Measurements from ENCODE around the gene EFCAB11. TPM values are rescaled to one million over a fixed set of nuclear protein-coding genes. Genes with fewer than 3 reads are reported as not detected.
A peak's percentile ranks its signal among the peaks of the same experiment; 100 is the strongest.

The EFCAB11 gene
- total RNA-seq, 1 experiment from 2014 or later: 18.1 TPM

GRCh38 chr14:89773151-89773550 lies 181.4 kb downstream of the EFCAB11 start:
- Histone ChIP-seq H4K20me1 (ENCODE audit: insufficient read depth) (no peaks in the 10 kb centered on the region), H3K27me3 (ENCODE audit: insufficient read depth, low read length) (peaks cover 9% of the 10 kb centered on the region; the same call in 1 of the 2 replicates), H3K4me2 (ENCODE audit: low read length) (peak overlapping the region; percentile 57), H3K79me2 (ENCODE audit: insufficient read depth, low read length) (no peaks in the 10 kb centered on the region), H3K9ac (ENCODE audit: low read length) (no peak overlapping the region), H2AFZ (ENCODE audit: low read depth, low read length, poor library complexity, severe bottlenecking) (peak overlapping the region; percentile 27), H3K9me2 (ENCODE audit: insufficient read depth) (no peaks in the 10 kb centered on the region), H3K36me3 (ENCODE audit: control insufficient read depth in 1 of 2, insufficient read depth in 2 of 2, low read length in 2 of 2) (no peaks in the 10 kb centered on the region), H3K27ac (ENCODE audit: low read depth, low read length) (no peak overlapping the region), H3K9me3 (ENCODE audit: control insufficient read depth in 1 of 2, insufficient read depth in 1 of 2, low read depth in 1 of 2, low read length in 2 of 2) (no peaks in the 10 kb centered on the region), H3K4me3 (replicated peaks in 1 of 2; ENCODE audit: low read depth in 1 of 2, low read length in 2 of 2) (no peak overlapping the region), H3K4me1 (ENCODE audit: control insufficient read depth in 1 of 2, insufficient read depth in 2 of 2, low read length in 2 of 2) (peaks cover 6 to 11% of the 10 kb centered on the region in 2 experiments; a peak in 3 of 4 replicates)
- CTCF ChIA-PET: interaction anchor here (0.8 to 1.3 kb wide), 3 partner anchors 166 to 595 kb away, joined by 3 to 6 read pairs (median 3); no protein-coding TSS in a partner anchor
- ATAC-seq: peak; percentile 28; the same call in 1 of the 2 replicates
- POLR2A ChIA-PET: no interaction called here
- intact Hi-C loops (cut with micrococcal nuclease): no loop called here
- RAD21 ChIA-PET (ENCODE audit: low non-redundant PET in 1 of 2, low total read pairs in 2 of 2, uncharacterized antibody in 2 of 2, unreplicated experiment in 2 of 2): no interaction called here
- DNase-seq (ENCODE audit: low read depth, low spot score): no peak
- TF ChIP-seq JUND (IDR thresholded peaks at IDR 0.05): no peak
- no peak for TF ChIP-seq POLR2A (IDR thresholded peaks at IDR 0.05; ENCODE audit: borderline replicate concordance, extremely low read depth, insufficient read depth, insufficient read length)
- TF ChIP-seq, protein P1, sequence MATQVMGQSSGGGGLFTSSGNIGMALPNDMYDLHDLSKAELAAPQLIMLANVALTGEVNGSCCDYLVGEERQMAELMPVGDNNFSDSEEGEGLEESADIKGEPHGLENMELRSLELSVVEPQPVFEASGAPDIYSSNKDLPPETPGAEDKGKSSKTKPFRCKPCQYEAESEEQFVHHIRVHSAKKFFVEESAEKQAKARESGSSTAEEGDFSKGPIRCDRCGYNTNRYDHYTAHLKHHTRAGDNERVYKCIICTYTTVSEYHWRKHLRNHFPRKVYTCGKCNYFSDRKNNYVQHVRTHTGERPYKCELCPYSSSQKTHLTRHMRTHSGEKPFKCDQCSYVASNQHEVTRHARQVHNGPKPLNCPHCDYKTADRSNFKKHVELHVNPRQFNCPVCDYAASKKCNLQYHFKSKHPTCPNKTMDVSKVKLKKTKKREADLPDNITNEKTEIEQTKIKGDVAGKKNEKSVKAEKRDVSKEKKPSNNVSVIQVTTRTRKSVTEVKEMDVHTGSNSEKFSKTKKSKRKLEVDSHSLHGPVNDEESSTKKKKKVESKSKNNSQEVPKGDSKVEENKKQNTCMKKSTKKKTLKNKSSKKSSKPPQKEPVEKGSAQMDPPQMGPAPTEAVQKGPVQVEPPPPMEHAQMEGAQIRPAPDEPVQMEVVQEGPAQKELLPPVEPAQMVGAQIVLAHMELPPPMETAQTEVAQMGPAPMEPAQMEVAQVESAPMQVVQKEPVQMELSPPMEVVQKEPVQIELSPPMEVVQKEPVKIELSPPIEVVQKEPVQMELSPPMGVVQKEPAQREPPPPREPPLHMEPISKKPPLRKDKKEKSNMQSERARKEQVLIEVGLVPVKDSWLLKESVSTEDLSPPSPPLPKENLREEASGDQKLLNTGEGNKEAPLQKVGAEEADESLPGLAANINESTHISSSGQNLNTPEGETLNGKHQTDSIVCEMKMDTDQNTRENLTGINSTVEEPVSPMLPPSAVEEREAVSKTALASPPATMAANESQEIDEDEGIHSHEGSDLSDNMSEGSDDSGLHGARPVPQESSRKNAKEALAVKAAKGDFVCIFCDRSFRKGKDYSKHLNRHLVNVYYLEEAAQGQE (IDR thresholded peaks at IDR 0.05; ENCODE audit: low read depth): no peak
- TF ChIP-seq, protein P2, sequence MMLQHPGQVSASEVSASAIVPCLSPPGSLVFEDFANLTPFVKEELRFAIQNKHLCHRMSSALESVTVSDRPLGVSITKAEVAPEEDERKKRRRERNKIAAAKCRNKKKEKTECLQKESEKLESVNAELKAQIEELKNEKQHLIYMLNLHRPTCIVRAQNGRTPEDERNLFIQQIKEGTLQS (IDR thresholded peaks at IDR 0.05): no peak
- no peak for TF ChIP-seq EZH2phosphoT487 (IDR thresholded peaks at IDR 0.05; ENCODE audit: borderline replicate concordance)
- no peak for TF ChIP-seq CTCF (IDR thresholded peaks at IDR 0.05 in 2 of 3, conservative IDR thresholded peaks at IDR 0.05 in 1 of 3; ENCODE audit: borderline replicate concordance in 1 of 3, insufficient read depth in 1 of 3, low read depth in 2 of 3, low read length in 2 of 3)
- TF ChIP-seq ZNF274 (IDR thresholded peaks at IDR 0.05; ENCODE audit: low read depth, low read length): no peak
- no peak for TF ChIP-seq POLR2AphosphoS5 (IDR thresholded peaks at IDR 0.05; ENCODE audit: low read depth, low read length)
- TF ChIP-seq SIN3A (IDR thresholded peaks at IDR 0.05; ENCODE audit: low read depth): no peak
- TF ChIP-seq CEBPB (IDR thresholded peaks at IDR 0.05; ENCODE audit: low read depth): no peak
- BruUV-seq (replicated peaks): no TSS peak
